AG04450 (cell line): ENCODE data around the gene GSK3A. TPM values are rescaled to one million over a fixed set of nuclear protein-coding genes. Genes with fewer than 3 reads are reported as not detected.
"Not testable (repeated sequence)": the region's sequence is repeated elsewhere in the genome, so short reads cannot be mapped to it uniquely, and the experiment has no call there.

Experiments used
- CTCF ChIA-PET: fragments of 300-600, 350-600 bp; formaldehyde crosslinking; extraction: SDS; loops from one replicate; lab custom pipeline; 2022; ENCODE audit warnings: antibody characterized with exemption, inconsistent platforms; lab: Charles Lee
- POLR2A ChIA-PET: fragments of 350-600 bp; formaldehyde crosslinking; extraction: SDS; loops from one replicate; lab custom pipeline; 2021; ENCODE audit warnings: antibody characterized with exemption, inconsistent platforms; lab: Yijun Ruan, JAX
- DNase-seq: peaks from one replicate; pipeline ENCODE4 v3.0.0-alpha.2; 2011; ENCODE audit warnings: low read depth, low spot score
- H3K27ac ChIP-seq: one replicate; pipeline ENCODE4 v1.5.1; 2012; ENCODE audit warnings: low read depth, low read length, control low read depth
- H3K27me3 ChIP-seq: one replicate; pipeline ENCODE4 v1.6.0; 2012; ENCODE audit warnings: low read length; ENCODE audit not compliant: control insufficient read depth, insufficient read depth
- H3K4me3 ChIP-seq: 2 replicates; pipeline ENCODE4 v1.5.1; 2011; ENCODE audit warnings: mild to moderate bottlenecking, low read depth, low read length, control low read depth
- H3K9me3 ChIP-seq: 2 replicates; pipeline ENCODE4 v1.5.1; 2012; ENCODE audit warnings: low read length; ENCODE audit not compliant: control insufficient read depth, insufficient read depth
- polyA plus RNA-seq: library from polyadenylated mRNA; depleted of rRNA; stranded (reverse); fragments of >200 nt; gene quantifications from 2 replicates; pipeline ENCODE4 v1.2.3, GENCODE V29; 2011
- TF ChIP-seq, protein P1 (sequence below): IDR thresholded peaks from 2 replicates; pipeline ENCODE4 v1.5.1; 2011; ENCODE audit warnings: low read depth, low read length, control low read depth, inconsistent platforms

GSK3A gene
- polyA plus RNA-seq, 1 experiment = 20.1 TPM

DNA sequence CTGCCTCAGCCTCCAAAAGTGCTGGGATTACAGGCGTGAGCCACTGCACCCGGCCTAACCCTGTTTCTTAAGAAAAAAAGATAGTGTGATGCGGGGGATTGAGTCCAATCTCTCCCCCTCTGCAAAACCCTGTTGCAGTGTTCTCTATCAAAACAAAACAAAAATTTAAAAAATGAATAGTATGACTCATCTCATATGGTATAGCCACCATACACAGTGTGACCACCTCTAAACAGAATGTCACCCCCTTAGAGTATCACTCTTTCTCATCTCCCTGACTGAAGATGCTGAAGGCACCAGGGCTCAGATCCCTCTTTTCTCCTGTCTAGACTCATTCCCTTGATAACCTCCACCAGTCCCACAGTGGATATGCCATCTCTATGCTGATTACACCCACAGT is 19.4 kb upstream of the GSK3A start:
- Histone ChIP-seq H3K27me3 (no peaks in the 10 kb centered on the region), H3K27ac (no peak overlapping the region), H3K9me3 (no peaks in the 10 kb centered on the region), H3K4me3 (no peak overlapping the region)
- ChIA-PET CTCF (no interaction called here), POLR2A (interaction anchor here (0.7 kb wide), 1 partner anchor 18 kb away, joined by 3 read pairs; no protein-coding TSS in a partner anchor)
- DNase-seq = no peak
- TF ChIP-seq, protein P1, sequence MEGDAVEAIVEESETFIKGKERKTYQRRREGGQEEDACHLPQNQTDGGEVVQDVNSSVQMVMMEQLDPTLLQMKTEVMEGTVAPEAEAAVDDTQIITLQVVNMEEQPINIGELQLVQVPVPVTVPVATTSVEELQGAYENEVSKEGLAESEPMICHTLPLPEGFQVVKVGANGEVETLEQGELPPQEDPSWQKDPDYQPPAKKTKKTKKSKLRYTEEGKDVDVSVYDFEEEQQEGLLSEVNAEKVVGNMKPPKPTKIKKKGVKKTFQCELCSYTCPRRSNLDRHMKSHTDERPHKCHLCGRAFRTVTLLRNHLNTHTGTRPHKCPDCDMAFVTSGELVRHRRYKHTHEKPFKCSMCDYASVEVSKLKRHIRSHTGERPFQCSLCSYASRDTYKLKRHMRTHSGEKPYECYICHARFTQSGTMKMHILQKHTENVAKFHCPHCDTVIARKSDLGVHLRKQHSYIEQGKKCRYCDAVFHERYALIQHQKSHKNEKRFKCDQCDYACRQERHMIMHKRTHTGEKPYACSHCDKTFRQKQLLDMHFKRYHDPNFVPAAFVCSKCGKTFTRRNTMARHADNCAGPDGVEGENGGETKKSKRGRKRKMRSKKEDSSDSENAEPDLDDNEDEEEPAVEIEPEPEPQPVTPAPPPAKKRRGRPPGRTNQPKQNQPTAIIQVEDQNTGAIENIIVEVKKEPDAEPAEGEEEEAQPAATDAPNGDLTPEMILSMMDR = no peak

DNA sequence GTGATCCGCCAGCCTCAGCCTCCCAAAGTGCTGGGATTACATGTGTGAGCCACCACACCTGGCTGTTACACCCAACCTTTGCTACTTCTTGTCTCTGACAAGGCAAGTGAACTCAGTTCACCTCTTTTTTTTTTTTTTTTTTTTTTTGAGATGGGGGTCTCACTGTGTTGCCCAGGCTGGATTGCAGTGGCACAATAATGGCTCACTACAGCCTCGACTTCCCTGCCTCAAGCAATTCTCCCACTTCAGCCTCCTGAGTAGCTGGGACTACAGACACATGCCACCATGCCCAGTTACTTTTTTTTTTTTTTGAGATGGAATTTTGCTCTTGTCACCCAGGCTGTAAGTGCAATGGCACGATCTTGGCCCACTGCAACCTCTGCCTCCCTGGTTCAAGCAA is 15.4 kb upstream of the GSK3A start:
- H3K27me3 ChIP-seq, DNase-seq, H3K9me3 ChIP-seq, H3K27ac ChIP-seq, H3K4me3 ChIP-seq: not testable (repeated sequence)
- CTCF ChIA-PET = interaction anchor here (0.7 to 2.2 kb wide), 3 partner anchors 13 to 144 kb away, joined by 3 to 6 read pairs (median 6); no protein-coding TSS in a partner anchor
- POLR2A ChIA-PET = interaction anchor here (0.7 to 1.4 kb wide), 3 partner anchors 17 to 166 kb away, joined by 3 to 4 read pairs (median 3); no protein-coding TSS in a partner anchor

DNA sequence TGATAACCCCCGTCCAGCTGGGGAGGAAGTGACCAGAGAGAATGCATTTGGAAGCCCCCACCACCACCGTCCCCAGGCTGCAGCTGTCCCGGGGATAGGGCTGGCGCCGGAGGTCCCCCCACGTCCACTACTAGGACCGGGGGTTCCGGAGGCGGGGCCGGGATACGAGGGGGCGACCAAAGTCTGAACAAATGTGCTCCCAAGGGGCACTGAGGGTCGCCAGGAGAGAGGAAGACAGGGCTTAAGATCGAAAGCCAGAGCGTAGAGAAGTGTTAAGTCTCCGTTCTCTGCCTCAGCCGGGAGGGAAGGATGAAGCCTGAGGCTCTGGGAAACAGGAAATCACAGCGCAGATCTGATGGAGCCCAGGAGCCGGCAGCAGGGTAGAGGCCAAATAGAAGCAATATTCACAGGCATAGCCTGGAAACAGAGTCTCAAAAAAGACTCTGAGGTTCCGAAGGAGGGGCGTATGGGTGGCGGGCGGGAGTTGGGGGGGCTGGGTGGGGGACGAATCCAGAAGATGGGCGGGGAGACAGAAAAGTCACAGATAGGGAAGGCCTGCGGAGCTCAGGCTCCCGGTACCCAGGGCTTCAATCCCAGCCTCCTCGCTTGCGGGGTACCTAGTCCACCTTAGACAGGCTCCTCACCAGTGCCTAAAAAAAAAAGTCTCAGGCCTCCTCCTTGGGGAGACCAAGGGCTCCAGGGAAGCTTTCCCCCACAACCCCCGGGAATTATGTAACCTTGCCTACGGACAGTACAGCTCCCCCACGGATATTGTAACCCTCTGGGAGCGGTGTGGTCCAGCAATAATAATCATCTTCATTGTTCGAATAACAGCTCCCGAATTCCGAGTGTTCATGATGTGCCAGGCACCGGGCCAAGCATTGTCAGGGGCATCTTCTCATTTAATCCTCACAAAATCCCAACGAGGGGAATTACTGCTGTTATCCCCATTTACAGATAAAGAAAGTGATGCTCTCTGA is 13.7 kb upstream of the GSK3A start:
- Histone ChIP-seq H3K4me3 (peak overlapping the region; percentile 63), H3K27ac (peak overlapping the region; percentile 75), H3K9me3 (peaks cover 7% of the 10 kb centered on the region; the same call in 1 of the 2 replicates), H3K27me3 (no peaks in the 10 kb centered on the region)
- TF ChIP-seq, protein P1 = no peak
- CTCF ChIA-PET = interaction anchor here (0.5 to 2.0 kb wide), 2 partner anchors 24 to 146 kb away, joined by 3 to 7 read pairs; no protein-coding TSS in a partner anchor
- POLR2A ChIA-PET = interaction anchor here (0.9 to 1.7 kb wide), 3 partner anchors 10 to 141 kb away, joined by 4 to 5 read pairs (median 4); no protein-coding TSS in a partner anchor
- DNase-seq = no peak

DNA sequence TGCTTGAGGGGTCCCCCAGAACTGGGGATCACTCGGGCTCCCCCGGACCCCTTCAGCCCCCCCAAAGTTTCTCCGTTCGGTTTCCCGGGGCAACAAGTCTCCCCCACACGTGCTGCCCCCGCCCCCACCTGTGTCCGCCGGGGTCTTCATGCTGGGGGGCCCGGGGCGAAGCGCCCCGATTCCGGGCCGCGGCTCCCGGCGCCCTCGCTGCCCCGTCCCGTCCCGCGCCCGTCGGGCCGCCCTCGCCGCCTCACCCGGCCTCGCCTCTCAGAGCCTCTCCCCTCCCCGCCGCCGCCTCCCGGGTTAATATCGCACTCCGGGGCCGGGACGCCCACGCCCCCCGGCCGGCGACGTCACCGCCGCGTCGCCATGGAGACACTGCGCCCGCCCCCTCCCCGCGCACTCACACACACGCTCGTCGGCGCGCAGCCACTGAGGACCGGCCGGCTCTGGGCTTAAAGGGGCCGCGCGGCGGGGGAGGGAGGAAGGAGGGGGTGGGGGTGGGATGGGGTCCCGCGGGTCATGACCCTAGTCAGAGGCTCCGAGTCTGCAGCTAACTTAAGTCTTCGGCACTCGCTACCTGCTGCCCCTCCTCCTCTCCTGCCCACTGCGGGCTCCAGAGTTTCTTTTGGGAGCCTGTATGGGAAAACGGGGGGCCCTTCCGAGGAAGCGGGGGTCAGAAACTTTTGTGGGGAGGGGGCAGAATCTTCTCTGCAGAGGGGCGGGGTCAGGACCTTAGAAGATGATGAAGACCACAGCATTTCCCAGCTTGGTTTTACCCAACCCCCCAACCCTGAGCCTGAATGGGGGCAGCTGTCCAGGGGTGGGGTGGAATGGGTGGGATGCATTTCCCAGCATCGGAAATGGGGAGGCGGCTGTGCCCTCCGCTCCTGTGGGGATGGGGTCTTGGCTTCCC is 12.7 kb upstream of the GSK3A start, which contains the start of gene ERF:
ERF (minus strand) TSS at position 279 of the 916 bp plus-strand sequence; CDS start at position 150, 129 bp downstream.
- H3K27me3 ChIP-seq = no peaks in the 10 kb centered on the region
- POLR2A ChIA-PET = interaction anchor here (0.9 to 1.7 kb wide), 3 partner anchors 9 to 142 kb away, joined by 4 to 5 read pairs (median 4); no protein-coding TSS in a partner anchor
- DNase-seq = peak; percentile 58
- peak within 1 kb of the TSS; percentile 75 for H3K27ac ChIP-seq
- CTCF ChIA-PET = interaction anchor here (2.0 kb wide), 1 partner anchor 25 kb away, joined by 7 read pairs; no protein-coding TSS in a partner anchor
- peak within 1 kb of the TSS; percentile 94 for H3K4me3 ChIP-seq
- peaks cover 7% of the 10 kb centered on the region; the same call in 1 of the 2 replicates for H3K9me3 ChIP-seq
- TF ChIP-seq, protein P1 = no peak
